Uterus (tissue), 2 donors: ENCODE results near the gene CD9.

Experiments
- CTCF ChIP-seq, 4 experiments: fragments of 200-600 bp in 2 of 4; fragments of 450-650 bp in 2 of 4; sonication (generic) in 2 of 4; IDR thresholded peaks; one replicate each; pipeline ENCODE4 v1.5.1; 2016 to 2019; ENCODE audit warnings: antibody characterized with exemption in 4 of 4, mild to moderate bottlenecking in 2 of 4, moderate library complexity in 1 of 4
- POLR2A ChIP-seq, 2 donors: fragments of 450-650 bp; IDR thresholded peaks; one replicate each; pipeline ENCODE4 v1.6.1; 2016; ENCODE audit warnings: antibody characterized with exemption in 2 of 2, mild to moderate bottlenecking in 1 of 2, moderate library complexity in 1 of 2

GRCh38 chr12:6178981-6179761 lies 21.0 kb upstream of the CD9 start:
- TF ChIP-seq CTCF (IDR thresholded peaks at IDR 0.05) (peak in 1 of 4 experiments; percentile 20), POLR2A (IDR thresholded peaks at IDR 0.05) (no peak)
